ENCODE results near the gene CMC1.

GRCh38 chr3:28300345-28300962 lies 59.0 kb downstream of the CMC1 start:
- TF ChIP-seq CTCF (IDR thresholded peaks at IDR 0.05) (no peak), POLR2A (IDR thresholded peaks at IDR 0.05) (no peak)

All from Peyer's patch (tissue), 4 donors.